Renal cortical epithelial cell (primary cell): ENCODE results near the gene FOXL3. TPM values are rescaled to one million over a fixed set of nuclear protein-coding genes. Genes with fewer than 3 reads are reported as not detected.
"Not testable (repeated sequence)": the region's sequence is repeated elsewhere in the genome, so short reads cannot be mapped to it uniquely, and the experiment has no call there.

Source experiments
- DNase-seq: peaks from one replicate; pipeline ENCODE4 v3.0.0-alpha.2; 2011; ENCODE audit warnings: low read depth
- total RNA-seq: library from RNA; depleted of rRNA; stranded (reverse); fragments of >200 nt; gene quantifications from 2 replicates; pipeline ENCODE4 v1.2.3, GENCODE V29; 2014

The FOXL3 gene
- total RNA-seq, 1 donor from 2014 or later = not detected

DNA sequence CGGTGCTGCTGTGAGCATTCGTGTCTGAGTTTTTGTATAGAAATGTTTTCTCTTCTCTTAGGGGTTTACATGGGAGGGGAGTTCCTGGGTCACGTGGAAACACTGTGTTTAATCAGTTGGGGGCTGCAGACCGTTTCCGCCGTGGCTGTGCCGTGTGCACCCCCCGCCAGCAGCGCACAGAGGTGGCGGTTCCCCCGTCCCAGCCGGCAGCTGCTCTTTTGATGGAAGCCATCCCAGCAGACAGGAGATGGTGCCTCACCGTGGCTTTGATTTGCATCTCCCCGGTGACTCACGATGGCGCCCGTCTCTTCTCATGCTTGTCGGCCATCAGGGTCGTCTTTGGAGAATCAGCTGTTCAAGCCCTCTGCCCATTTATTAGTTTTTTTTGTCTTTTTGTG is 34.9 kb upstream of the FOXL3 start:
- no peak for DNase-seq

DNA sequence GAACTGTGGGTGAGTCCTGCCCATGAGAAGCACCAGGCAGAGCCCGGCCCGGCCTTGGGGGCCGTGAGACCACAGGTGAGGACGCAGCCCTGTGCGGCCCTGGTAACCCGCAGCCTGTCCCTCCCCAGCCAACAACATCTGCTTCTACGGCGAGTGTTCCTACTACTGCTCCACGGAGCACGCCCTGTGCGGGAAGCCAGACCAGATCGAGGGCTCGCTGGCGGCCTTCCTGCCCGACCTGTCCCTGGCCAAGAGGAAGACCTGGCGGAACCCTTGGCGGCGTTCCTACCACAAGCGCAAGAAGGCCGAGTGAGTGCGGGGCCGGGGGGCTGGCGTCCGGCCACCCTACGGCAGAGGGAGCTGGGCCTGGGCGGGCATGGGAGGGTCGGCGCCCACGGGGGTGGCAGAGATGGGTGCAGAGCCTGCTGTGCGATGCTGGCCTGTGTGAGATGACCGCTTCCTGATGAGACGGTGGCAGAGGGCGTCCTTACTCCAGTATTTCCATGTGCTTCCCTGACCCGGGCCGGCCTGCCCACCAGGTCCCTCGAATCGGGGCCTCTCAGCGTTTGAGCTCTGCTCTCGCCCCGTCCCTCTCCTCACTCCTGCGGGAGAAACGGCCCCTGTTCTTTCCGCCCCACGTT is 34.1 kb upstream of the FOXL3 start:
- no peak for DNase-seq

DNA sequence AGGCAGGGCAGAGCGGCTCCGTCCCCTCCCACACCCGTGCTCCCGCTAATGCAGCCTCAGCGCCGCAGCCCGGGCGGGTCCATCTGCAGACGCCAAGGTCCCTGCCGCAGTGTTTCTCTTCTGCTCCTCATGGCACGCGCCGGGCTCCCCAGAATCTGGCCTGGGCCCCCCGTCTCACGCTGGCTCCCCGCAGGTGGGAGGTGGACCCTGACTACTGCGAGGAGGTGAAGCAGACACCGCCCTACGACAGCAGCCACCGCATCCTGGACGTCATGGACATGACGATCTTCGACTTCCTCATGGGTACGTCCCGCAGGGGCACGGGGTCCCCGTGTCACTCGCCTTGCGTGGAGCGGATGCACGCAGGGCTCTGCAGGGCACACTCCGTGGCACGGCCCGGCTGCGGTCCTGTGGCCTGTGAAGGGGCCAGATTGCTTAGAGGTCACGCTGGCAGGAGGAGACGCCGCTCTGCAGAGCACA is 33.5 kb upstream of the FOXL3 start:
- no peak for DNase-seq

DNA sequence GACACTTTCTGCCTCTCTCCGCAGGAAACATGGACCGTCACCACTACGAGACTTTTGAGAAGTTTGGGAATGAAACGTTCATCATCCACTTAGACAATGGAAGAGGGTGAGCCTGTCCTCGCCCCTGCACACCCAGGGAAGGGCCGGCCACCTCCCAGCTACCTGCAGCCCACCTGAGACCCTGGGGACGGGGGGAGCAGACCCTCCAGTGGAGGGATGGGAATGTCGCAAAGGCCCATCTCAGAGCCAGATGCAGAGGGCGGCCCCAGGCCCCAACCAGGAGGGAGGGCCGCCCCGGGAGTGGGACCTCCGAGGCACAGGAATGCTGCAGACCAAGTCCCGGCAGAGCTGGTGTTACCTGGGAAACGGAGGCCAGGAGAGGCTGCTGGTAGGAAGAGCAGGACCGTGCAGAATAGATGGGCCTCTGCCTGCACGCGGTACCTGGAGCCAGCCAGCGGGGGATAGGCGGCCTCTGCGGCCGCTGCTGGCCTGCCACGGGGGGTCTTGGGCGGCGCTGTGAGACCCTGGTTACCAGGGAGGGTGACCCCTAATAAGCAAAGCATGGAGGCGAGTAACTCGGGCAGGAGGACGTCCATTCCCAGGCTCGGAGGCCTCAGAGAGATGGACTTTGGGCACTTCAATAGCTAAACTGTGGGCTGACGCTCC is 32.9 kb upstream of the FOXL3 start:
- no peak for DNase-seq

DNA sequence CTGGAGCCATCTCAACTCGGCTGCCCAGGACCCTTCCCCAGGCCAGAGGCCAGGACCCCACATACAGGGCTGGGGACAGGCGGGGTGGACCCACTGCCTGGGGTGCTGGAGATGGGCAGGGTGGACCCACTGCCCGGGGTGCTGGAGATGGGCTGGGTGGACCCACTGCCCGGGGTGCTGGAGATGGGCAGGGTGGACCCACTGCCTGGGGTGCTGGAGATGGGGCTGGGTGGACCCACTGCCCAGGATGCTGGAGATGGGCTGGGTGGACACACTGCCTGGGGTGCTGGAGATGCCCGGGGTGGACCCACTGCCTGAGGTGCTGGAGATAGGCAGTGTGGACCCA is 32.4 kb upstream of the FOXL3 start:
- no peak for DNase-seq

DNA sequence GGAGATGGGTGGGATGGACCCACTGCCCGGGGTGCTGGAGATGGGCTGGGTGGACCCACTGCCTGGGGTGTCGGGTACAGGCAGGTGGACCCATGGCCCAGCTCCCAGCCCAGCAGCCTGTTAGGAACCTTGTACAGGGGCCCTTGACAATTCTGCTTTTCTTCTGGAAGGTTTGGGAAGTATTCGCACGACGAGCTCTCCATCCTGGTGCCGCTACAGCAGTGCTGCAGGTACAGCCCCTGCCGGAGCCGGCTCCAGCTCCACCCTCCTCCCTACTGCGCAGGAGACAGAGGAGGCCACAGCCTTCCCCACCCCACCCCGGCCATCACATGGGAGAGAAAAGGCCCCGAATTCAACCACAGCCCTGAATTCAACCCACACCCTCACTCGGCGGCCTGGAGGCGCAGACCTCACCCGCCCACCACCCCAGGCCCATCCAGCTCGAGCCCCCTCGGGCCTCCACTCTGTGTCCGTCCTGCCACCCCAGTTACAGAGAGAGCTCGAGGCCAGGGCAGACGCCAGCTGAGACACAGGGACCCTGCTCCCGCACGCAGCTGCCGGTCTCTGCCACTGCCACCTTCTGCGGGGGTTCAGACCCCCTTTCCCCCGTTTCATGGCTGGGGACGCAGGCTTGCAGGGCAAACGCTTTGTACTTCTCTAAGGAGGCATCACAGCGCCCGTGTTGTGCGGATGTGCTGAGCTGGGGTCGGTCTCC is 31.3 kb upstream of the FOXL3 start:
- no peak for DNase-seq

DNA sequence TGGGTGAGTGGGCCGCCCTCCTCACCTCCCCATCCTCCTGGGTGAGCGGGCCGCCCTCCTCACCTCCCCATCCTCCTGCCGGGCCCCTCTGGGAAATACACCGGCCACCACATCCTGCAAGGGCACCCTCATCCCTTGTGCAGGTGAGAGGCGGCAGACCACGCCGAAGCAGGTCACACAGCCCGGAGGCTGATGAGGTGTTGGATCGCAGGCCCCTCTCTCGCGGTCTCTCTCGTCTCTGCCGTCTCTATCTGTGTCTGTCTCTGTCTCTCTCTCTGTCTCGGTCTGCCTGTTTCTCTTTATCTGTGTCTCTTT is 30.8 kb upstream of the FOXL3 start:
- no peak for DNase-seq

DNA sequence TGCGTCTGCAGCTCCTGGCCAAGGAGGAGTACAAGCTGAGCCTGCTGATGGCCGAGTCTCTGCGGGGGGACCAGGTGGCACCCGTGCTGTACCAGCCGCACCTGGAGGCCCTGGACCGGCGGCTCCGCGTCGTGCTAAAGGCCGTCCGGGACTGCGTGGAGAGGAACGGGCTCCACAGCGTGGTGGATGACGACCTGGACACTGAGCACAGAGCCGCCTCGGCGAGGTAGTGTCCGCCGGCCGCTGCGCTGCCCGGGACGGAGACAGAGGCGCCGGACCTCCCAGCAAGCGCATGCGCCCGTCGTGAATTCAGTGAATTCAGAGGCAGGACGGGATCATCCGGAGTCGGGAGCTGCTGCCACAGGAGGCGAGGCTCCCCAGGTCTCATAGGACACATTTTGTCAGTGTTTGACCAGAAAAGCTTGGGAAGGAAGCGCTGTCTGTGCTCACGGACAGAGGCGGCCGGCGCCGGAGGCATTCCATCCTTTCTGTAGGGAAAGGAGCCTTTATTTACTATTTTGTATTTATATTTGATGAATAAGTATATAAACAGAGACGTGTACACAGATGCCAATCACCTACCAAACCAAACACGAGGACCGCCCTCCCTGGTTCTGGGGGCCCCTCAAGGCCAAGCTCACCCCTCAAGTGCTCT is 30.1 kb upstream of the FOXL3 start:
- no peak for DNase-seq

DNA sequence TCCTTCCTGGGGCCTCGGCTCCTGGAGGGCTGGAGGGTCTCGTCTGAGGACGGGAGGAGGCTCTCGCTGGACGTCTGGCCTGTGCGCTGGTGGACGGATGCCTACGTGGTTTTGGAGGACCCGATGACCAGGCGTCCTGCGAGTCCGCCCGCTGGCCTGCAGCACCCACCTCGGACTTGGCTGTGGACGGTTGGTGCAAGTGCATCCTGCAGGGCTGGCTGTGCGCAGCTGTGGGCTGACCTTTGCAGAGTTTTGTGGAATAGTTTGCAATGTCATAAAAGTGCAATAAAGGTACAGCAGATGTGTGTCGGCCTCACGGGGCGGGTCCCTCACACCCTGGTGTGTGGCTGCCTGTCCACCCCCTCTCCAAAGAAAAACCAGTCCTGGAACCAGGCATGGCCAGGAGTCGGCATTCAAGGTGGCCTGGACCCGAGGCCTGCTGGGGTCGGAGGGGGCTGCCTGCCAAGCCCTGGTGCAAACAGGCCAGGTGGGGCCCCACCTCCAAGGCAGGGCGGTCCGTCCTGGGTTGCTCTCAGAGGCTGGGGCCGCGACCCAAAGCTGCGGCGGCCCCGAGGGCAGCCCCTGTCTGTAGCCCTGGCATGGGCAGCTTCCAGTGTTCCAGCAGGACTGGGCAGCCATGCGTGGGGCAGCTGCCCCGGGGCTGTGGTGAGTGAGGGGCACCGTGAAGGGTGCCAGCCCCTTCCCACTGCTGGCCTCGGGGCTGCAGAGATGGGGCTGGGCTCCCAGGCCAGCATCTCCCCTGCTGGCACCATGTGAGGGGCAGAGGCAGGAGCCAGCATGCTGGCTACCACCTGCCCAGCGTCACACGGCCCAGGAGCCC is 29.3 kb upstream of the FOXL3 start:
- DNase-seq = no peak

DNA sequence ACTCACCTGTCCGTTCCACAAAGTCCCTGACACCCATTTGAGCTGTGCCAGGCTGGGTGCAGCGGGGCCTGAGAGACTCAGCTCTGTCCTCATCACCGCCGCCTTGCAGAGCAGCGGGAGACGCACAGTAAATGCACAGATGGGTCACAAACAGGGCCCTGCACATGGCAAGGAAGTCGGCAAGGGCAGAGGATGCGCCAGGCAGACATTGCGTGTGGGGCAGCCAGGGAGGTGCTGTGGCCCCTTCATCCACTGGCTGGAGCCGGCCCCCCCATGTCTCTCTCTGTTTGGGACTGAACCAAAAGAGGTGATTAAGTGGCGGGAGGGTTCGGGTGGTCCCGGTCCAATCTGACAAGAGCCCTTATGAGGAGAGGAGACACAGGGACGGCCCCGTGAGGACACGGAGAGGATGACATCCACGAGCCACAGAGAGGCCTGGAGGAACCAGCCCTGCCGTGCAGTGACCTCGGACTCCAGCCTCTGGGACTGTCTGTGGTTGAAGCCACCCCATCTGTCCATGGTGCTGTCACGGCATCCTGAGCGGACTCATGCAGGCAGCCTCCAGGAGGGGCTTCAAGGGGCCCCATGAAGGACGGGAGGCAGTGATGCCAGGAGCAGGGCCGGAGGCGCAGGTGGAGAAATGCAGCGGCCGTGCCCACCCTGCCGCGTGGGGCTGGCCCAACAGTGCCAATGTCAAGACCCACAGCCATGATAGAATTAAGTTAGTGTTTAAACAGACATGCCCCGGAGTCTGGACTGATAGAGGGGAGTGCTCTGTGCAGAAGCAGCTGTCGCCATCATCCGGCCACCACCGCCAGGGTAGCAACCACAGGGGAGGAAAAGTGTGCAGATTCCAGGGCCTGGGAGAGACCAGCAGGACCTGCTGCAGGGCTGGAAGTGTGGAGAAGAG is 28.4 kb upstream of the FOXL3 start:
- DNase-seq = no peak

DNA sequence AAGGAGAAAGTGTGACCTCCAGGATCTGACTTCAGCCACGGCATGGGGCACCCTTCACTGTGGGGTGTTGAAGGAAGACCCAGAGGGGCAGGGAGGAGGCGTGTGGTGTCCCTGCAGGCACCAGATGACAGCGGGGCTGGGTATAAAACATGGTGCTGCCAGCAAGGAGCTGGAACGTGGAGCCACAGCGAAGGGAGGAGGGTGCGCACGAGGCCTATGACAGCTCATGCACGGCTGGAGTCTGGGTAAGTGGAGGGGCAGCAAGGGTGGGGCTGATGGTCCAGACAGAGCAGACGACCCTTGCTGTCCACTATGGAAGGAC is 27.8 kb upstream of the FOXL3 start:
- no peak for DNase-seq

DNA sequence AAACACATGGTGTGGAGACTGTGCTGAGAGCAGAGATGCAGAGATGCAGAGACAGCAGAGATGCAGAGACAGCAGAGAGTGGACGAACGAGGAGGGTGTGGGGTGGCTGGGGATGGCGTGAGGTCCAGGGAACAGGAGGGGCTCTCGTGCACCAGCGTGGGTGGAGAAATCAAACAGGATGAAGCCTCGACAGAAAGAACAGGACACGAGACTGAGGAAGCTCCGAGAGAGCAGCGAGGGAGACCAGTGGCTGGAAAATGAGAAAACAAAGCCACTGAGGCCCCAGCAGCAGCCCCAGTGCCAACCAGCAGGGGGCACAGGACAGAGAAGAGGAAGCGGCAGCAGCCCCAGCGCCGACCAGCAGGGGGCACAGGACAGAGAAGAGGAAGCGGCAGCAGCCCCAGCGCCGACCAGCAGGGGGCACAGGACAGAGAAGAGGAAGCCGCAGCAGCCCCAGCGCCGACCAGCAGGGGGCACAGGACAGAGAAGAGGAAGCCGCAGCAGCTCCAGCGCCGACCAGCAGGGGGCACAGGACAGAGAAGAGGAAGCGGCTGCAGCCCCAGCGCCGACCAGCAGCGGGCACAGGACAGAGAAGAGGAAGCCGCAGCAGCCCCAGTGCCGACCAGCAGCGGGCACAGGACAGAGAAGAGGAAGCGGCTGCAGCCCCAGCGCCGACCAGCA is 27.2 kb upstream of the FOXL3 start:
- DNase-seq = not testable (repeated sequence)

DNA sequence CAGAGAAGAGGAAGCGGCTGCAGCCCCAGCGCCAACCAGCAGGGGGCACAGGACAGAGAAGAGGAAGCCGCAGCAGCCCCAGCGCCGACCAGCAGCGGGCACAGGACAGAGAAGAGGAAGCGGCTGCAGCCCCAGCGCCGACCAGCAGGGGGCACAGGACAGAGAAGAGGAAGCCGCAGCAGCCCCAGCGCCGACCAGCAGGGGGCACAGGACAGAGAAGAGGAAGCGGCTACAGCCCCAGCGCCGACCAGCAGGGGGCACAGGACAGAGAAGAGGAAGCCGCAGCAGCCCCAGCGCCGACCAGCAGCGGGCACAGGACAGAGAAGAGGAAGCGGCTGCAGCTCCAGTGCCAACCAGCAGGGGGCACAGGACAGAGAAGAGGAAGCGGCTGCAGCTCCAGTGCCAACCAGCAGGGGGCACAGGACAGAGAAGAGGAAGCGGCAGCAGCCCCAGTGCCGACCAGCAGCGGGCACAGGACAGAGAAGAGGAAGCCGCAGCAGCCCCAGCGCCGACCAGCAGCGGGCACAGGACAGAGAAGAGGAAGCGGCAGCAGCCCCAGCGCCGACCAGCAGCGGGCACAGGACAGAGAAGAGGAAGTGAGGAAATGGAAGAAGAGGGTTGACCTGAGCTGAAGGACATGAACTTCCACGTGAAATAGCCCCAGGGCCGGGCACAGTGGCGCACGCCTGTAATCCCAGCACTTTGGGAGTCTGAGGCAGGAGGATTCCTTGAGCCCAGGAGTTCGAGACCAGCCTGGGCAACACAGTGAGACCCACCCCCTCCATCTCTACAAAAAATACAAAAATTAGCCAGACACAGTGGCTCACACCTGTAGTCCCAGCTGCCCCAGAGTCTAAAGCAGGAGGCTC is 26.3 kb upstream of the FOXL3 start:
- DNase-seq = not testable (repeated sequence)

DNA sequence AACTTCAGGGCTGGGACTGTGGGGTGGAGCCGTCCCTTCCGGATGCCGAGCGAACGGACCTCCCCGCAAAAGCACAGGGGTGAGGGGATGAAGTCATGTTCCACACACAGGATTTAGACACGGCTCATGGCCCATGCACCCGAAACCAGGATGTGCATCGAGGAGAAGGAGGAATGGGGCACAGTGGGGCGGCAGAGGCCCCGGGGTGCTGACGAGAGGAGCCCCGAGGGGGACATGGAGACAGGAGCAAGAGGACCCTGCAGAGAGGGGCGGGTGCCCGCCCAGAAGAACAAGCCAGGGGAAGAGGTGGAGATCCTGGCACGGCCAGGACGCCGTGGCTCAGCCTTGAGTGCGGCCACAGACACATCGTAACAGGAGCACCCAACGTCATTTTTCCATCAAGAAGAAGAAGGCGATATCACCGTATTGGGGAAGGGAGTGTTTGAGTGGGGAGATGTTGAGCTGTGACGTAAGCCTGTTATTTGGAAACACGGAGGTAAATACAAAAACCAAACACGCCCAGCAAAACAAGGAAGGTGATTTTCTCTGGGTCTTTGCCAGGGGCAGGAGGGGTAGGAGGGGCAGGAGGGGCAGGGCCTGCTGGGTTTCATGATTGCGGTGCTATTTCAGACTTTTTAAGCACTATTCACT is 25.3 kb upstream of the FOXL3 start:
- DNase-seq = no peak

DNA sequence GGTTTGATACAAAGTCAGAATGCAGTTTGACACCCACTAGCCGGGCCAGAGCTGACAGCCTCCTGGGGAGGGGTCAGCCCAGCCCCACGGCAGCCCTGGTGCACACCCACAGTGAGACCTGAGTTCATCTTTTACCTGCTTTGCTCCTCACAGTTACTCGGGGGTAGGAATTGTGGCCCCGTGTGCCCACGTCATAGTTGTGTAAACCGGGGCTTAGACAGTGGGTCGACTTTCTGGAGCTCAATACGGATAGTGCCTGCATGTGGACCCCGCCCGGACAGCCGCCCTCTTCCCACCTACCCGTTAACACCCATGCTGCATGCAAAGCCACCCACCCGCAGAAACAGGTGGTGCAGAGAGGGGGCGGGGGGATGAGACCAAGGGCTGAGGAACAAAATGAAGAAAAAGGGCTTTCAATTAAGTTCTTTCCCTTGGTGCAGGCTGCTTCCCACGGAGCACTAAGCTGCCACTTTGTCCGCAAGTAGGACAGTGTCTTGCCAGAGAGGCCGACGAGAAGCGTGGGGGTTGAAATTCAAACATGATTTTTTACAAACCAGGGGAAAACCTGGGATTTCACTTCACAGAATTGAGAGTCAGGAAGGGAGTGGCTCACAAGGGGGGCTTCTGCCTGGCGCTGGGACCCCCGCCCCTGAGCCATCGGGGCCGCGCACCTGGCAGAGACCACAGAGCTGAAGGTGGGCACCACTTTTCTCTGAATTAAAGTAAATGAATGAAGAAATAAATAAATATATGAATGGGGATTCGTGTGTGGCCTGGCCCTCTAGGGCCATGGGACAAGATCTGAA is 24.6 kb upstream of the FOXL3 start:
- DNase-seq = no peak

DNA sequence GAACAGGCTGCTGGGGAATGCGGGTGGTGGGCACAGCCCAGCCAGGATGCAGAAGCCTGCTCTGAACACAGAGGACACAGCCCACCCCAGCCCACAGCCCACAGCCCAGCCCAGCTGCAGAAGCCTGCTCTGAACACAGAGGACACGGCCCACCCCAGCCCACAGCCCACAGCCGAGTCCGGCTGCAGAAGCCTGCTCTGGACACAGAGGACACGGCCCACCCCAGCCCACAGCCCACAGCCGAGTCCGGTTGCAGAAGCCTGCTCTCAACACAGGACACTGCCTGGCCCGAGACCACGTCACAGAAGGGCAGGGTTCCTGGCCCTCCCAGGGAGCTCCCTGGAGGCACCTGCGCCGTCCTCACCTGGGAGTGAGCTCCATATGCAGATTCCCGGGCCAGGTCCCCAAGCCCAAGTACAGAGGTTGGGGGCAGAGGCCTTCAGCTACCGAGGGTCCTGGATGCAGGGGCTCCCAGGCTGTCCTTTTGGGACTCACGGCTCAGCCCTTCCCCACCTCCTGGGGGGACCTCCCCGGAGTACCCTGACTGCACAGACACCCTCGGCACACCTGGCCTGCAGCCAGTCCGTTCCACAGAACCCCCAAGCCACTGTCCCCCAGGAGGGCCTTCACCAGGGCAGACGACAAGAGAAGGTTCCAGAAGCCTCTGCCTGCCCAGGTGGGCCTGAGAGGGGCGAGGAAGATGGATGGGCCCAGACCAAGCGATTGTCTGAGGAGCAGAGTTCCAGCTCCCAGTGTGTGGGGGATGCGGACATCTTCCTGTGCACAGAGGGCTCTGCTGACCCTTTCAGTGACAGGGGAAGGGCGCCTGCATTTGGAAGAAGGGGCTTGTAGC is 23.7 kb upstream of the FOXL3 start:
- no peak for DNase-seq
